Mesenteric fat pad (tissue), 1 donor: Measurements from ENCODE around the gene ACTR3C. TPM values are rescaled to one million over a fixed set of nuclear protein-coding genes. Genes with fewer than 3 reads are reported as not detected.

ENCODE experiments used
- DNase-seq: peaks from one replicate; pipeline ENCODE4 v3.0.0-alpha.2; 2020; ENCODE audit warnings: low spot score
- long read RNA-seq: library from polyadenylated mRNA; unstranded; transcript quantifications from one replicate; pipeline ENCODE4 v2.0.0, GENCODE V29; 2020
- total RNA-seq: library from RNA; stranded (reverse); fragmentation: NEBNext Ultra II Directional; extraction: Animal tissue kit (Norgen Biotek cat#: 25700); gene quantifications from one replicate; pipeline ENCODE4 v1.2.1, GENCODE V29; 2021
- donor health status: DM: yes; HTN: yes; CAD: no.

Gene ACTR3C
- 2.6 TPM for total RNA-seq
- long read RNA-seq, partial matches to known transcripts = 0 of 4 reads
- long read RNA-seq, other reads (novel, unspliced or antisense) = 4 of 4 reads

- peak; percentile 89 for DNase-seq
These were observed at the start of gene ACTR3C, which contains the start of gene LRRC61 for GRCh38 chr7:150322833-150323681. ACTR3C (minus strand) TSS chr7:150323545; CDS start chr7:150295296, 28,249 bp downstream. LRRC61 (plus strand) TSS chr7:150323355; CDS start chr7:150336862, 13,507 bp downstream.

GRCh38 chr7:150372271-150373048 lies 49.1 kb upstream of the ACTR3C start:
- DNase-seq = peak; percentile 84

GRCh38 chr7:150371996-150372270 lies 48.6 kb upstream of the ACTR3C start:
- peak; percentile 86 for DNase-seq

- DNase-seq = peak; percentile 88
These were observed 48.0 kb upstream of the ACTR3C start for GRCh38 chr7:150371131-150371995.

GRCh38 chr7:150370612-150371071 lies 47.3 kb upstream of the ACTR3C start:
- no peak for DNase-seq

- DNase-seq = no peak
These were observed 46.6 kb upstream of the ACTR3C start for GRCh38 chr7:150369748-150370501.

GRCh38 chr7:150368884-150369747 lies 45.8 kb upstream of the ACTR3C start:
- no peak for DNase-seq

- DNase-seq = peak; percentile 97
These were observed 44.9 kb upstream of the ACTR3C start, which contains the start of gene REPIN1 for GRCh38 chr7:150368096-150368883. REPIN1 (plus strand) TSS chr7:150368822; CDS start chr7:150369712, 890 bp downstream.

GRCh38 chr7:150367677-150368095 lies 44.3 kb upstream of the ACTR3C start:
- DNase-seq = no peak

- no peak for DNase-seq
These were observed 42.5 kb upstream of the ACTR3C start for GRCh38 chr7:150365673-150366398.

GRCh38 chr7:150365194-150365593 lies 41.8 kb upstream of the ACTR3C start:
- no peak for DNase-seq

- no peak for DNase-seq
These were observed 40.5 kb upstream of the ACTR3C start for GRCh38 chr7:150363872-150364271.

GRCh38 chr7:150363370-150363769 lies 40.0 kb upstream of the ACTR3C start:
- no peak for DNase-seq

- peak; percentile 68 for DNase-seq
These were observed 38.7 kb upstream of the ACTR3C start for GRCh38 chr7:150361807-150362621.

- DNase-seq = peak; percentile 72
These were observed 38.1 kb upstream of the ACTR3C start for GRCh38 chr7:150361402-150361801.

- no peak for DNase-seq
These were observed 37.2 kb upstream of the ACTR3C start for GRCh38 chr7:150360363-150361058.
